Stomach (tissue), 4 donors: ENCODE data around the gene CYBB.

Source experiments
- POLR2A ChIP-seq, 4 donors: fragments of 450-650 bp; IDR thresholded peaks; one replicate each; pipeline ENCODE4 v1.6.1; 2016; ENCODE audit warnings: antibody characterized with exemption in 4 of 4, control low read depth in 2 of 4, mild to moderate bottlenecking in 1 of 4, moderate library complexity in 1 of 4
- TF ChIP-seq, protein P1 (sequence below), 7 experiments: fragments of 450-650 bp in 4 of 7; fragments of 200-600 bp in 3 of 7; sonication (generic) in 3 of 7; IDR thresholded peaks; one replicate each; pipeline ENCODE4 v1.5.1; 2016 to 2019; ENCODE audit warnings: antibody characterized with exemption in 7 of 7, control low read depth in 2 of 7, mild to moderate bottlenecking in 1 of 7

DNA sequence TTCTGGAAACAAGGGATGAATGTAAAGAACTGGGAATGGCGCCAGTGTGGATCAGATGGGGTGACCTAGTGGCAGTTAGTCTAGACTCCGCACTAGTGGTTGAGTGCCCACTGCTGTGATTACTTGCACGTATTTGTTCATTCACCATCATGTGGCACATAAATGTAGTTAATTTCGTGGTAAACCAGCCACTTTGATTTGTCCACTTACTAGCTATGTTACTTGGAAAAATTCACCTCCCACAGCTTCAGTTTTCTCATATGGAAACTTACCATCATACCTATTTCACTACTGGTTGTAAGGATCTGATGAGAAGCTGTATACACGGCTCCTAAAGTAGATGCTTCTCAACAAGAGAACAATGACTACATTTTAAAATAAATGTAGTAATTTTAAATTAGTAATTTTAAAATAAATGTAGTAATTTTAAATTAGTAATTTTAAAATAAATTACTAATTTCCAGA is 67.9 kb downstream of the CYBB start:
- TF ChIP-seq, protein P1, sequence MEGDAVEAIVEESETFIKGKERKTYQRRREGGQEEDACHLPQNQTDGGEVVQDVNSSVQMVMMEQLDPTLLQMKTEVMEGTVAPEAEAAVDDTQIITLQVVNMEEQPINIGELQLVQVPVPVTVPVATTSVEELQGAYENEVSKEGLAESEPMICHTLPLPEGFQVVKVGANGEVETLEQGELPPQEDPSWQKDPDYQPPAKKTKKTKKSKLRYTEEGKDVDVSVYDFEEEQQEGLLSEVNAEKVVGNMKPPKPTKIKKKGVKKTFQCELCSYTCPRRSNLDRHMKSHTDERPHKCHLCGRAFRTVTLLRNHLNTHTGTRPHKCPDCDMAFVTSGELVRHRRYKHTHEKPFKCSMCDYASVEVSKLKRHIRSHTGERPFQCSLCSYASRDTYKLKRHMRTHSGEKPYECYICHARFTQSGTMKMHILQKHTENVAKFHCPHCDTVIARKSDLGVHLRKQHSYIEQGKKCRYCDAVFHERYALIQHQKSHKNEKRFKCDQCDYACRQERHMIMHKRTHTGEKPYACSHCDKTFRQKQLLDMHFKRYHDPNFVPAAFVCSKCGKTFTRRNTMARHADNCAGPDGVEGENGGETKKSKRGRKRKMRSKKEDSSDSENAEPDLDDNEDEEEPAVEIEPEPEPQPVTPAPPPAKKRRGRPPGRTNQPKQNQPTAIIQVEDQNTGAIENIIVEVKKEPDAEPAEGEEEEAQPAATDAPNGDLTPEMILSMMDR (IDR thresholded peaks at IDR 0.05) = no peak
- no peak for TF ChIP-seq POLR2A (IDR thresholded peaks at IDR 0.05)
